ENCODE measurements around the gene PHF23. TPM values are rescaled to one million over a fixed set of nuclear protein-coding genes. Genes with fewer than 3 reads are reported as not detected.

The PHF23 gene
- total and polyA plus RNA-seq, 9 of the 15 experiments (the other 6 are each of a cell fraction or from before 2014, with no cell fraction given), result 7.4 to 87.5 (median 33.7) TPM

DNA sequence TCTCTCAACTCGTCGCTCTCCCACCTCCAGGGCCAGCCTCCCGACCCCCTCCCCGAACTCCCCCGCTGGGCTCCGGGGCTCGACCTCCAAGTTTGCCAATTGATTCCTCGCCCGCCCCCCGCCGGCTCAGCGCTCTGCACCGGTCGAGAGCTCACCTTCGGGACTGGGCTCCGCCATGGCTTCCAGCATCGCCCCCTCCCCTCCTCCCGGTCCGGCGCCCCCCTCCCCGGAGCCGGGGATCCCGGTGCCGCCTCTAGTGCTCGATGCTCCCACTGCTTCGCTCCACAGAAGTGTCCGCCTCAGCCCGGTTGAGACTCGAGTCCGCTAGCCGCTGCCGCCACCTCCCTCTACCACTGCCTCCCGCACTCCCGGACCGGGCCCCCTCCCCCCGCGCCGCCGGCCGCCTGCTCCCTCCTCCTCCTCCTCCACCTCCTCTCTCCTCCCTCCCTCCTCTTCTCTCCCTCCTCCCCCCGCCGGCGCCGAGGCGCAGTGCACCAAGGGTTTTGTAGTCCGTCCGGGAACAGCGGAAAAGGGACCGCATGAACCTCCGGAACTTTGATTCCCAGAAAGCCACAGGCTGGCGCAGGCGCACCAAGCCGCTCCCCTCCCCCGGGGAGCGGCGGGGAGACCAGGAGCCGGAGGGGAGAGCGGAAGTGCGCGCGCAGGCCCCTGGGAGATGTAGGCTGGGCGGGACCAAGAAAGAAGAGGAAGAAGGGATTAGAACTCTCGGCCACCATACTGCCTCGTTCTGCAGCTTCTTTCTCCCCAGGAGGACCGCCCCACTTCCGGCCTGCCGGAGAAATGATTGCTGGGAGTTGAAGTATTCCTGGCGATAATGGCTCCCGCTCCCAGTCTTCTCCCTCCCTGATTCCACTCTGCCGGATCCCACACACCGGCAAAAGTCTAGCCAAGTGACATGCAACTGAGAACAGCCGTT, at the start of gene PHF23 (continued):
- TF ChIP-seq ZBTB9 (CRISPR knock-in tag; IDR thresholded peaks at IDR 0.05) (no peak), ZBTB33 (CRISPR knock-in tag; IDR thresholded peaks at IDR 0.05) (no peak), NFYB (IDR thresholded peaks at IDR 0.05; ENCODE audit: extremely low read depth, insufficient read length) (no peak), L3MBTL2 (IDR thresholded peaks at IDR 0.05) (peak; percentile 50; the same call in 1 of the 2 replicates), SPI1 (IDR thresholded peaks at IDR 0.05; ENCODE audit: borderline replicate concordance, low read depth, low read length) (peak; percentile 85), SMARCA5 (IDR thresholded peaks at IDR 0.05) (no peak), SNRNP70 (optimal IDR thresholded peaks at IDR 0.05; ENCODE audit: low read depth, low read length) (no peak), NFE2L1 (tag; IDR thresholded peaks at IDR 0.05; ENCODE audit: borderline replicate concordance, low read depth) (no peak), ZNF785 (CRISPR knock-in tag; IDR thresholded peaks at IDR 0.05) (no peak), BHLHE40 (IDR thresholded peaks at IDR 0.05; ENCODE audit: low read length) (no peak), HCFC1 (IDR thresholded peaks at IDR 0.05; ENCODE audit: low read depth, low read length) (peak; percentile 92), RHOXF2B (CRISPR knock-in tag; conservative IDR thresholded peaks at IDR 0.05) (no peak), NFIC (IDR thresholded peaks at IDR 0.05) (0 out of 2 replicates have a peak, but pooled peaks have one; percentile 8), RNF219 (CRISPR knock-in tag; IDR thresholded peaks at IDR 0.05) (no peak), ZNF398 (CRISPR knock-in tag; IDR thresholded peaks at IDR 0.05) (no peak)
- TF ChIP-seq, protein P1, sequence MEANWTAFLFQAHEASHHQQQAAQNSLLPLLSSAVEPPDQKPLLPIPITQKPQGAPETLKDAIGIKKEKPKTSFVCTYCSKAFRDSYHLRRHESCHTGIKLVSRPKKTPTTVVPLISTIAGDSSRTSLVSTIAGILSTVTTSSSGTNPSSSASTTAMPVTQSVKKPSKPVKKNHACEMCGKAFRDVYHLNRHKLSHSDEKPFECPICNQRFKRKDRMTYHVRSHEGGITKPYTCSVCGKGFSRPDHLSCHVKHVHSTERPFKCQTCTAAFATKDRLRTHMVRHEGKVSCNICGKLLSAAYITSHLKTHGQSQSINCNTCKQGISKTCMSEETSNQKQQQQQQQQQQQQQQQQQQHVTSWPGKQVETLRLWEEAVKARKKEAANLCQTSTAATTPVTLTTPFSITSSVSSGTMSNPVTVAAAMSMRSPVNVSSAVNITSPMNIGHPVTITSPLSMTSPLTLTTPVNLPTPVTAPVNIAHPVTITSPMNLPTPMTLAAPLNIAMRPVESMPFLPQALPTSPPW (CRISPR knock-in tag; IDR thresholded peaks at IDR 0.05), result peak; percentile 99

Measured in K562 (cell line).